ENCODE data around the gene TM7SF2.
"Not testable (repeated sequence)": the region's sequence is repeated elsewhere in the genome, so short reads cannot be mapped to it uniquely, and the experiment has no call there.

TM7SF2 gene

DNA sequence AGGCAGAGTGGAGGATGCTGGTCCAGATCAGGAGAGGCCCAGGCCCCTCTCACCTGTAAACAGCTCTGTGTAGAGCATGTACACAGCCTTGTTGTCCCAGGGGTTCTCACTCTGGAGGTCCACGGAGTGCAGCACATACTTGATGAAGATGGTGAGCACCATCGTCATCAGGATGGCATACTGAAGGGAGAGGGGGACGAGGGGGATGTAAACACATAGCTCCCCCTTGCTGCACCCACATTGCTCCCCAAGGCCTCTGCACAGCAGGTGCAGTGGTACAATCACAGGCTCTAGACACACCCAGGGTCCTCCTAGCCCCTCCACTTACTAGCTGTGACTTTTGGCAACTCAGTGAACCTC is 19.7 kb downstream of the TM7SF2 start:
- DNase-seq: no peak

DNA sequence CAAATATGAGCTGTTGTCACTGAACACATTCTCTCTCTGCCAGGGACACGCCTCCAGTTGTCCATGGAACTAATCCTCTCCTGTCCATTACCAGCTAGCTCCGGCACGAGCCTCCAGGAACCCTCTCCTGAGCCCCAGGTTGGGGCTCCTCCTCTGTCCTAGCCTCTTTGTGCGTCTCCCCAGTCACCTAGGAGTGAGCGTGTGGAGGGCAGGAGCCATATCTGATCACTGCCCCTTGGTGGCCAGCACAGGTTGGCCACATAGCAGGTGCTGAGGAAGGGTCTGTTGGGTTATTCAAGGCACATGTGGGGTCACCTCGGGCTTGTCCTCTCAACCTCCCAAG is 20.2 kb downstream of the TM7SF2 start:
- no peak for DNase-seq

DNA sequence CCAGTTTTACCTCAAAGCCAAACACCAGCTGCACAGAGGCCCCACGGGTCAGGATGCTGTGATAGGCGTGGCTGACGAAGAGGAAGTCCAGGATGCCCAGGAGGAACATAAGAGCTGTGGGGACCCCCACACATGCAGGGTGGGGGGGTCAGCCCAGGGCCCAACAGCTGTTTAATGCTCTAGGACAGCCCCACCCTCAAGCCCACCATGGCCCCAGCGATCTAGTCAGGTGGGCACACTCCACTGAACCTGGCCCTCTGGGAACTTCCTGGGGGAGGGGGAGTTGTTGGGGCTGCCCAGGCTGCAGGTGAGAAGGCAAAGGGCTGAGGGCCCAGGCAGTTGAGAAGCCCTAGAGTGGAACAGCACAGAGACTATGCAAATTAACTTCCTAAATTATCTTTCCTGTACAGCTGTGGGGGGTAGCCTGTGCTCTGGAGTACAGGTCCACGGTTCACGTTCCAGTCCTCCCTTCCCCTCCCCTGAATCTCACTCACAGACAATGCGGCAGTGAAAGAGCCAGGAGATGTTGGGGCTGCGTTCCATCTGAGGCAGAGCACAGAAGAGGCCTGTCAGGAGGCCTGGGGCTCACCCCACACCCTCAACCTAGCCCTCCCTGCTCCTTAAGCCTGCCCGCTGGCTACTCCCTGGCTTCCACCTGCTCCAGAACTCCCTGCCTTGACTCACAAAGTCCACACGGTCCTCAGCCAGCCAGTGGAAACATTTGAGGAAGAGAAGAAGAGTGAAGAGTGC is 20.7 kb downstream of the TM7SF2 start:
- DNase-seq: no peak

DNA sequence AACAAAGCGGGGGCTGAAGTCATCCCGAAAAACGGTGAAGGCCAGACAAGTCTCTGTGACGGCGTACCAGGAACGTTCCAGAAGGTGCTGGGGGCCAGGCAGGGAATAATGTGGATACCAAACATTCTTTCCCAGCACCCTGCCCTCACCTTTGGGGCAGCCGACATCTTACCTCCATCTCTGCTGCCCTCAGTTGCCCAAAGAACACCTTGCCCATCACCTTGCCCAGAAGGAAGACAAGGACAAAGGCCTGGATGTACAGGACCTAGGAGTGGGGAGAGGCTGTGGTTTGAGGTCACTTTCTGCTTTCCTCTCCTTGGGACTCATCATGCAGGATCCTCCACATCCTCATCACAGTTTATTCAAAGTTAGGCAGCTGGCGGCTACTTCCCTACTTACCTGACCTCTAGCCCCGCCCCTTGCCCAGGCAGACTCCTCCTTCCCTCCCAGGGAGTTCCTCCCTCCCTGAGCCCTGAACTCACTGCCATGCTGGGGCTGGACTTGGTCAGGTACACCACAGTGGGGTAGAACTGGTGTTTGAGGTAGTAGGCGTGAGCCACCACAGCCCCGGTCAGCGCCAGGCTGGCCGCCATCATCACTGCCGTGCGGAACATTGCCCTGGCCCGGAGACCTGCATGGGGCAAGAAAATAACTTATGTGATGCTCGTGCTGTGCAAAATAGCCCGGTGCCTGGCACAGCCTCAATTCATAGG is 21.5 kb downstream of the TM7SF2 start:
- DNase-seq: peak; percentile 26

GRCh38 chr11:65133724-65134123 is 22.1 kb downstream of the TM7SF2 start:
- no peak for DNase-seq

GRCh38 chr11:65134240-65134951 is 22.7 kb downstream of the TM7SF2 start, which contains the start of gene SYVN1:
Gene SYVN1, minus strand, starts transcription at chr11:65134519. Its CDS starts 918 bp downstream, at chr11:65133601.
- DNase-seq: peak; percentile 94

- DNase-seq: peak; percentile 99
These were observed 23.4 kb downstream of the TM7SF2 start for GRCh38 chr11:65134952-65135632.

GRCh38 chr11:65135633-65136145 is 24.0 kb downstream of the TM7SF2 start:
- DNase-seq: no peak

- DNase-seq: no peak
These were observed 24.9 kb downstream of the TM7SF2 start for GRCh38 chr11:65136515-65137096.

DNA sequence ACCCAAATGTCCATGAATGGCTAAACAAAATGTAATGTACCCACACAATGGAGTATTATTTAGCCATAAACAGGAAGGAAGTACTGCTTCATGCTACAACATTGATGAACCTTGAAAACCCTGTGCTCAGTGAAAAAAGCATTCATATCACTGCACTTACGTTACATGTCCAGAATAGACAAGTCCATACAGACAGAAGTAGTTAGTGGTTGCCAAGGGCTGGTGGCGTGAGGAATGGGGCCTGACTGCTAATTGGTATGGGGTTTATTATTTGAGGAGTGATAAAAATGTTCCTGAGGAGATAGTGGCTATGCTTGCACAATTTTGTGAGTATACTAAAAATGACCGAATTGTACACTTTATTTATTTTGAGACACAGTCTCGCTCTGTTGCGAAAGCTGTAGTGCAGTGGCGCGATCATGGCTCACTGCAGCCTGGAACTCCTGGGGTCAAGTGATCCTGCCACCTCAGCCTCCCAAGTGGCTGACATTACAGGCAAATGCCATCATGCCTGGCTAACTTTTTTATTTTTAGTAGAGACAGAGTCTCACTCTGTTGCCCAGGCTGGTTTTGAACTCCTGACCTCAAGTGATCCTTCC is 30.3 kb downstream of the TM7SF2 start:
- no peak for DNase-seq

DNA sequence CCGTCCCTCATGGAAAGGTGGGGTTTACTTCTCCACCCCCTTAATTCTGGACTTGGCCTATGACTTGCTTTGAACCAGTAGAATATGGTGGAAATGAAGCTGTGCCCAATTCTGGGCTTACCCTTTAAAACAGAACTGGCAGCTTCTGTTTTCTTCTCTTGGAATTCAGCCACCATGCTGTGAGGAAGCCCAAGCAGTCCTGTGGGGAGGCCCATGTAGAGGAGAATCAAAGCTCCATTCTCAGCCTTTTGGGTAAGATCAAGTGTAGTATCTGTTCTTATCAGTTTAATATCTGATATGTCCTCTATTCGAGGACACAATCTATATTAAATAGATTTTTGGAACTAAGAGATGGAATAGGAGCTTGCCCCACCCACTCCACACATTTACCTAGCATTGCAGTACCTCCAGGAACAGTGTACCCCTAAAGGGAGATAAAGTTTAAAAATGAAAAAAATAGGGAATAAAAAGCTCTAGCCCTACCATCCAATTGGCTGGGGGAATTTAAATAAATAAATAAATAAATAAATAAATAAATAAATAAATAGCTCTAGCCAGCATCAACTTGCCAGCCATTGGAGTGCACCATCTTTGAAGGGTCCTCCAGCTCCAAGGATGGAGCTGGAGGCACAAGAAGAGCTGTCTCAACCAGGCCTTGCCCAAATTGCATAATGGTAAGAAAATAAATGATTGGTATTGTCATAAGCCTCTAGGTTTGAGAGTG is 35.8 kb downstream of the TM7SF2 start:
- no peak for DNase-seq

DNA sequence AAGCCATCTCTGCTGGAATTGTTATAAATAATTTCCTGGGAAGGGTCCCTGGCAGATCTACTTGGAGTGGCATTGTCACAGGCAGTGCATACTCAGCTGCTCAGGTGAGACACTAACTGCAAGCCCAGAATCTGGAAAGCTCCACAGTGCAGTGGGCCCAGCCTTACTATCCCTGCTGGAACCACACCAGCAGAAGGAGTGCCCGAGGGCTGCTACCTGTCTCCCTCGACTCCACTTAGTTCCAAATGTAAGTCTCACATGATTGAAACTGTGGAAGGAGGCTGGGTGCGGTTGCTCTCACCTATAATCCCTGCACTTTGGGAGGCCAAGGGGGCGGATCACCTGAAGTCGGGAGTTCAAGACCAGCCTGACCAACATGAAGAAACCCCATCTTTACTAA is 37.0 kb downstream of the TM7SF2 start:
- no peak for DNase-seq

DNA sequence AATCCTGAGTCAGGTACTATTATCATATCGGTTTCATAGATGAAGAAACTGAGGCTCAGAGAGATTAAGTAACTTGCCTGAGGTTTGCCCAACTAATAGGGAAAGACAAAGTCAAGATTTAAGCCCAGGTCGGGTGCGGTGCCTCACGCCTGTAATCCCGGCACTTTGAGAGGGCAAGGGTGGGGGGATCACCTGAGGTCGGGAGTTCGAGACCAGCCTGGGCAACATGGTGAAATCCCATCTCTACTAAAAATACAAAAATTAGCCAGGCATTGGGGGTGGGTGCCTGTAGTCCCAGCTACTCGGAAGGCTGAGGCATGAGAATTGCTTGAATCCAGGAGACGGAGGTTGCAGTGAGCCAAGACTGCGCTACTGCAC is 38.4 kb downstream of the TM7SF2 start:
- not testable (repeated sequence) for DNase-seq

- peak; percentile 76 for DNase-seq
These were observed 39.0 kb downstream of the TM7SF2 start for GRCh38 chr11:65150509-65151299.

DNA sequence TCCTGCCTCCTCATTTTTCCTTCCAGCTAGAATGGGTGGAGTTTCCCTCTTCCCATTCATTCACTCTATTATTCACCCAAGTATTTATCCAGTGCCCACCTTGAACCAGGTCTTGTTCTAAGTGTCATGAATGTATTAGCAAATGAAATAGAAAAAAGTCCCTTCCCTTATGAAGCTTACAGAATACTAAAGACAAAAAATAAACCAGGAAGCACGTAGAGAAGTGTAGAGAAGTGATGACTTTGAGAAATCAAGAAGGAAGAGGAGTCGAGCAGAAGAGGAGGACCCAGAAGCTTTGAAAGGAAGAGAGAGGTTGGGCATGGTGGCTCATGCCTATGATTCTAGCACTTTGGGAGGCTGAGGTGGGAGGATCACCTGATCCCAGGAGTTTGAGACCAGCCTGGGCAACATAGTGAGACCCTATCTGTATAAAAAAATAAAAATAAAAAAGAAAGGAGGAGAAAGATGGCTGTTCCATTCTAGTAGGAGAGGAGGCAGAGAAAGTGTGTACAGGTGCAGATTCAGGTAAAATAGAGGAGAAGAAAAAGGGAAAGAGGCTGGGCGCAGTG is 39.7 kb downstream of the TM7SF2 start:
- DNase-seq: no peak

- no peak for DNase-seq
These were observed 40.5 kb downstream of the TM7SF2 start for GRCh38 chr11:65152122-65152521.

DNA sequence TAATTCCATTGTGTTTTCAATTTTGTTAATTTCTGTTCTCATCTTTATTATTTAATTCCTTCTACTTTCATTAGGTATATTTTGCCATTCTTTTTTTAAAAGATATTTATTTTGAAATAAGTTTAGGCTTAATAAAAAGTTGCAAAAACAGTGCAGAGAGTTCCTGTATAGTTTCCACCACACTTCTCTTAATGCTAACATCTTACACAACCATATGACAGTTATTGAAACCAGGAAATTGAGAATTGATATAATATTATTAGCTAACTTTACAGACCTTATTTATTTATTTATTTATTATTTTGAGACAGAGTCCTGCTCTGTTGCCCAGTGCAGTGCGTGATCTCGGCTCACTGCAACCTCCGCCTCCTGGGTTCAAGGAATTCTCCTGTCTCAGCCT is 44.6 kb downstream of the TM7SF2 start:
- DNase-seq: no peak

GRCh38 chr11:65156926-65157325 is 45.3 kb downstream of the TM7SF2 start:
- DNase-seq: no peak

DNA sequence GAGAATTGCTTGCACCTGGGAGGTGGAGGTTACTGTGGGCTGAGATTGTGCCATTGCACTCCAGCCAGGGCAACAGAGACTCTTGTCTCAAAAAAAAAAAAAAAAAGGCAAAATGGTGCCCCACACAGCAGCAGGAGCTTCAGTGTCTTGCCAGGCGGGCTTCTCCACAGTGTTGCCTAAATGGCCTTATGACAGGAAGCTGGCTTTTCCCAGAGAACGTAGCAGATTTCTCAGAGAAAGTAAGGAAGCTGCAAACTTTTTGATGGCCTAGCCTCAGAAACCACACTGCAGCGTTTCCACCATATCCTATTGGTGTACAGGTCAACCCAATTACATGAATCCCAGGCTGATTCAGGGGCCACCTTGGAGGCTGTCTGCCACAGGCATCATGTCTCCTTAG is 45.7 kb downstream of the TM7SF2 start:
- DNase-seq: no peak

- DNase-seq: no peak
These were observed 47.3 kb downstream of the TM7SF2 start for GRCh38 chr11:65159012-65159411.

Data from NCI-H510A treated with DMSO at 0.1 percent for 48 hours (cell line).